Activated B cell treated with CpG ODN at 0.5 μM for 24 hours (primary cell): Measurements from ENCODE around the gene QRICH2. TPM values are rescaled to one million over a fixed set of nuclear protein-coding genes. Genes with fewer than 3 reads are reported as not detected.

ENCODE experiments used
- ATAC-seq: fragments of 200-7000 bp; cut with Tn5 transposase; one replicate; pipeline ENCODE4 v1.10.0; 2021; ENCODE audit warnings: low read depth, mild to moderate bottlenecking, moderate library complexity
- CTCF ChIA-PET: fragments of 350-600 bp; sonication (Branson Sonifier 250); formaldehyde crosslinking; loops from one replicate; lab custom pipeline; 2021; ENCODE audit warnings: antibody characterized with exemption; lab: Charles Lee
- POLR2A ChIA-PET: fragments of 350-600 bp; sonication (Branson Sonifier 250); formaldehyde crosslinking; loops from one replicate; lab custom pipeline; 2021; ENCODE audit warnings: antibody characterized with exemption; lab: Charles Lee
- DNase-seq: peaks from one replicate; pipeline ENCODE4 v3.0.0; 2022
- H3K27ac Mint-ChIP-seq: one replicate; pipeline ENCODE4 v1.8.0; 2020; ENCODE audit warnings: mixed read lengths
- H3K27me3 Mint-ChIP-seq: one replicate; pipeline ENCODE4 v1.8.0; 2021; ENCODE audit warnings: mixed read lengths
- H3K36me3 Mint-ChIP-seq: one replicate; pipeline ENCODE4 v1.8.0; 2021; ENCODE audit warnings: low read depth, mixed read lengths
- H3K4me1 Mint-ChIP-seq: one replicate; pipeline ENCODE4 v1.8.0; 2021; ENCODE audit warnings: mixed read lengths
- H3K4me3 Mint-ChIP-seq: one replicate; pipeline ENCODE4 v1.8.0; 2020; ENCODE audit warnings: mild to moderate bottlenecking, mixed read lengths
- H3K9me3 Mint-ChIP-seq: one replicate; pipeline ENCODE4 v1.8.0; 2020; ENCODE audit warnings: mixed read lengths
- intact Hi-C: fragments of 100-400 bp; cut with micrococcal nuclease; formaldehyde crosslinking; loops from one replicate; pipeline ENCODE4 v1.15.1; 2024
- total RNA-seq: library from RNA; stranded (reverse); gene quantifications from 2 replicates; pipeline ENCODE4 v1.2.3, GENCODE V29; 2022
- TF ChIP-seq, protein P1 (sequence below): fragments of 200-600 bp; IDR thresholded peaks from one replicate; pipeline ENCODE4 v1.8.0; 2022; ENCODE audit warnings: antibody characterized with exemption, mild to moderate bottlenecking

Gene QRICH2, protein sequence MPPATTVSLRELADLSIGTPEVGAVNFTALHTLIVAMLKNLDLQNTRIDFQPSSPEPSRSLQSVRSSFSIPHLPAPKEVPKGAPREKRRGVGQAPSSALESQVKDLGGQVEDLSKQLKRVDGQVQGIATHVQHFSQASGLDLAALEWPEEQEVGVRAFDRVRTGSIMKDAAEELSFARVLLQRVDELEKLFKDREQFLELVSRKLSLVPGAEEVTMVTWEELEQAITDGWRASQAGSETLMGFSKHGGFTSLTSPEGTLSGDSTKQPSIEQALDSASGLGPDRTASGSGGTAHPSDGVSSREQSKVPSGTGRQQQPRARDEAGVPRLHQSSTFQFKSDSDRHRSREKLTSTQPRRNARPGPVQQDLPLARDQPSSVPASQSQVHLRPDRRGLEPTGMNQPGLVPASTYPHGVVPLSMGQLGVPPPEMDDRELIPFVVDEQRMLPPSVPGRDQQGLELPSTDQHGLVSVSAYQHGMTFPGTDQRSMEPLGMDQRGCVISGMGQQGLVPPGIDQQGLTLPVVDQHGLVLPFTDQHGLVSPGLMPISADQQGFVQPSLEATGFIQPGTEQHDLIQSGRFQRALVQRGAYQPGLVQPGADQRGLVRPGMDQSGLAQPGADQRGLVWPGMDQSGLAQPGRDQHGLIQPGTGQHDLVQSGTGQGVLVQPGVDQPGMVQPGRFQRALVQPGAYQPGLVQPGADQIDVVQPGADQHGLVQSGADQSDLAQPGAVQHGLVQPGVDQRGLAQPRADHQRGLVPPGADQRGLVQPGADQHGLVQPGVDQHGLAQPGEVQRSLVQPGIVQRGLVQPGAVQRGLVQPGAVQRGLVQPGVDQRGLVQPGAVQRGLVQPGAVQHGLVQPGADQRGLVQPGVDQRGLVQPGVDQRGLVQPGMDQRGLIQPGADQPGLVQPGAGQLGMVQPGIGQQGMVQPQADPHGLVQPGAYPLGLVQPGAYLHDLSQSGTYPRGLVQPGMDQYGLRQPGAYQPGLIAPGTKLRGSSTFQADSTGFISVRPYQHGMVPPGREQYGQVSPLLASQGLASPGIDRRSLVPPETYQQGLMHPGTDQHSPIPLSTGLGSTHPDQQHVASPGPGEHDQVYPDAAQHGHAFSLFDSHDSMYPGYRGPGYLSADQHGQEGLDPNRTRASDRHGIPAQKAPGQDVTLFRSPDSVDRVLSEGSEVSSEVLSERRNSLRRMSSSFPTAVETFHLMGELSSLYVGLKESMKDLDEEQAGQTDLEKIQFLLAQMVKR (N-terminal part only)
- 2.0 and 2.2 TPM in 2 replicates for total RNA-seq

GRCh38 chr17:76307966-76308338 lies at the start of gene QRICH2:
TSS of gene QRICH2 (minus strand) at chr17:76308276. CDS start at chr17:76307998, 278 bp downstream.
- Mint-ChIP-seq H3K27me3 (no peaks in the 10 kb centered on the region), H3K4me1 (peaks cover 5% of the 10 kb centered on the region), H3K9me3 (no peaks in the 10 kb centered on the region), H3K4me3 (no peak within 1 kb of the TSS), H3K27ac (no peak within 1 kb of the TSS), H3K36me3 (peaks cover 19% of the 10 kb centered on the region)
- TF ChIP-seq, protein P1, sequence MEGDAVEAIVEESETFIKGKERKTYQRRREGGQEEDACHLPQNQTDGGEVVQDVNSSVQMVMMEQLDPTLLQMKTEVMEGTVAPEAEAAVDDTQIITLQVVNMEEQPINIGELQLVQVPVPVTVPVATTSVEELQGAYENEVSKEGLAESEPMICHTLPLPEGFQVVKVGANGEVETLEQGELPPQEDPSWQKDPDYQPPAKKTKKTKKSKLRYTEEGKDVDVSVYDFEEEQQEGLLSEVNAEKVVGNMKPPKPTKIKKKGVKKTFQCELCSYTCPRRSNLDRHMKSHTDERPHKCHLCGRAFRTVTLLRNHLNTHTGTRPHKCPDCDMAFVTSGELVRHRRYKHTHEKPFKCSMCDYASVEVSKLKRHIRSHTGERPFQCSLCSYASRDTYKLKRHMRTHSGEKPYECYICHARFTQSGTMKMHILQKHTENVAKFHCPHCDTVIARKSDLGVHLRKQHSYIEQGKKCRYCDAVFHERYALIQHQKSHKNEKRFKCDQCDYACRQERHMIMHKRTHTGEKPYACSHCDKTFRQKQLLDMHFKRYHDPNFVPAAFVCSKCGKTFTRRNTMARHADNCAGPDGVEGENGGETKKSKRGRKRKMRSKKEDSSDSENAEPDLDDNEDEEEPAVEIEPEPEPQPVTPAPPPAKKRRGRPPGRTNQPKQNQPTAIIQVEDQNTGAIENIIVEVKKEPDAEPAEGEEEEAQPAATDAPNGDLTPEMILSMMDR = no peak
- ChIA-PET CTCF (no interaction called here), POLR2A (no interaction called here)
- no peak for ATAC-seq
- DNase-seq = no peak
- intact Hi-C loops = no loop called here

GRCh38 chr17:76357597-76358158 lies 49.6 kb upstream of the QRICH2 start:
- H3K9me3 Mint-ChIP-seq = no peaks in the 10 kb centered on the region
- peaks cover 18% of the 10 kb centered on the region for H3K4me1 Mint-ChIP-seq
- H3K27me3 Mint-ChIP-seq = no peaks in the 10 kb centered on the region
- no peak overlapping the region for H3K4me3 Mint-ChIP-seq
- H3K36me3 Mint-ChIP-seq = peaks cover 5% of the 10 kb centered on the region
- DNase-seq = no peak
- CTCF ChIA-PET = no interaction called here
- TF ChIP-seq, protein P1 = no peak
- intact Hi-C loops = no loop called here
- POLR2A ChIA-PET = no interaction called here
- no peak for ATAC-seq
- H3K27ac Mint-ChIP-seq = no peak overlapping the region

DNA sequence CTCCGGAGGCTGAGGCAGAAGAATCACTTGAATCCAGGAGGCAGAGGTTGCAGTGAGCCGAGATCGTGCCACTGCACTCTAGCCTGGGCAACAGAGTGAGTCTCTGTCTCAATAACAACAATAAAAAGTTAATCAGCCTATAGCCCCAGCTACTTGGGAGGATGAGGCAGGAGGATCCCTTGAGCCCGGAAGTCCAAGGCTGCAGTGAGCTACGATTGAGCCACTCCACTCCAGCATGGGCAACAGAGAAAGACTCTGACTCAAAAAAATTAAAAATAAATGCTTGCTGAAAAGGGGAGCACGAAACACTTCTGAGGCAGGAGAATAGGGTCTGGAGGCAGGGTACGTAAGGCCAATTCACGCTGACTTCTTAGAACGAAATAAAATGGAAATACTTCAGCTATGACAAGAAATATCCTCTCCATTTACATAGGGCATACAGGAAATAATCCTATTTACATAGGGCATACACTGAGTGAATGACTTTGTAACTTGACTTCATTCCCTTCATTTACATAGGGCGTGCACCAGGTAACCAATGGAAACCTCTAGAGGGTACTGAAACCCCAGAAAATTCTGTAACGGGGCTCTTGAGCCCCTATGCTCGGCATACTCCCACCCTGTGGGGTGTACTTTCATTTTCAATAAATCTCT lies 48.9 kb upstream of the QRICH2 start:
- H3K4me3 Mint-ChIP-seq = no peak overlapping the region
- H3K27me3 Mint-ChIP-seq = no peaks in the 10 kb centered on the region
- no peak for DNase-seq
- peaks cover 5% of the 10 kb centered on the region for H3K36me3 Mint-ChIP-seq
- TF ChIP-seq, protein P1 = no peak
- CTCF ChIA-PET = no interaction called here
- H3K27ac Mint-ChIP-seq = no peak overlapping the region
- H3K4me1 Mint-ChIP-seq = peaks cover 20% of the 10 kb centered on the region
- H3K9me3 Mint-ChIP-seq = no peaks in the 10 kb centered on the region
- POLR2A ChIA-PET = interaction anchor here (0.6 kb wide), 1 partner anchor 68 kb away, joined by 6 read pairs; no protein-coding TSS in a partner anchor
- intact Hi-C loops = no loop called here
- no peak for ATAC-seq

- ChIA-PET CTCF (interaction anchor here (1.0 to 3.8 kb wide), 4 partner anchors 30 to 153 kb away, joined by 3 to 23 read pairs (median 8); partner anchors contain the start of gene SPHK1), POLR2A (interaction anchor here (0.5 to 2.0 kb wide), 2 partner anchors 30 to 159 kb away, joined by 6 to 29 read pairs; partner anchors contain the start of gene SPHK1)
- no peaks in the 10 kb centered on the region for H3K27me3 Mint-ChIP-seq
- TF ChIP-seq, protein P1 = no peak
- peak overlapping the region; percentile 31 for H3K27ac Mint-ChIP-seq
- ATAC-seq (no peak), DNase-seq (no peak)
- peak overlapping the region; percentile 67 for H3K4me3 Mint-ChIP-seq
- H3K36me3 Mint-ChIP-seq = peaks cover 5% of the 10 kb centered on the region
- intact Hi-C loops = loop anchor here (1.0 to 5.0 kb wide), 4 partner anchors 29 to 498 kb away; partner anchors contain the start of genes JMJD6, METTL23, SPHK1 and WBP2
- H3K9me3 Mint-ChIP-seq = no peaks in the 10 kb centered on the region
- H3K4me1 Mint-ChIP-seq = peaks cover 23% of the 10 kb centered on the region
These were observed 46.8 kb upstream of the QRICH2 start for GRCh38 chr17:76354747-76355310.
